ENCODE results near the gene KCNC1. TPM values are rescaled to one million over a fixed set of nuclear protein-coding genes. Genes with fewer than 3 reads are reported as not detected.

KCNC1 gene
- total and polyA plus RNA-seq, 2 of the 13 experiments (the other 11 are each of a cell fraction or from before 2014, with no cell fraction given): 0.01 to 0.04 TPM

DNA sequence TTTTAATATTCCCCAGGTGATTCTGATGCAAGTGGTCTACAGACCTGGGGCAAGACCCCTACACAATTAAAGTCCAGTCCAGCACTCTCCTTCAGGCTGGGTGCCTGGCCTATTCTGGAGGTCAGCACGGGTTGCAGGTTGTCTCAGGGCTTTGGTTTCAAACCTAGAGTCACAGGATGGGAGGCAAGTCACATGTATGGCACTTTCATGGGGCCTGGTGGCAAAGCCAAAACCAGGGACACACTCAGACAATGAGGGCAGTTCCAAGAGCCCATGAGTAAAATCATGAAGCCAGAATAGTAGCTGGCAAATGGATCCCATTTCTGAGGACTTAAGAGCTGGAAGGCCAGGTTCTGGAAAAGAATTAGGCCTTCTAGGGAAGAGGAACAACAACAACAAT, 96.6 kb downstream of the KCNC1 start (continued):
- no peak for TF ChIP-seq LCORL (IDR thresholded peaks at IDR 0.05)
- no peak for TF ChIP-seq LCORL (CRISPR knock-in tag; IDR thresholded peaks at IDR 0.05)
- TF ChIP-seq PRDM10 (CRISPR knock-in tag; IDR thresholded peaks at IDR 0.05; ENCODE audit: low read depth): no peak
- no peak for TF ChIP-seq IRX3 (CRISPR knock-in tag; IDR thresholded peaks at IDR 0.05; ENCODE audit: borderline replicate concordance, low read depth)
- TF ChIP-seq, protein P1, sequence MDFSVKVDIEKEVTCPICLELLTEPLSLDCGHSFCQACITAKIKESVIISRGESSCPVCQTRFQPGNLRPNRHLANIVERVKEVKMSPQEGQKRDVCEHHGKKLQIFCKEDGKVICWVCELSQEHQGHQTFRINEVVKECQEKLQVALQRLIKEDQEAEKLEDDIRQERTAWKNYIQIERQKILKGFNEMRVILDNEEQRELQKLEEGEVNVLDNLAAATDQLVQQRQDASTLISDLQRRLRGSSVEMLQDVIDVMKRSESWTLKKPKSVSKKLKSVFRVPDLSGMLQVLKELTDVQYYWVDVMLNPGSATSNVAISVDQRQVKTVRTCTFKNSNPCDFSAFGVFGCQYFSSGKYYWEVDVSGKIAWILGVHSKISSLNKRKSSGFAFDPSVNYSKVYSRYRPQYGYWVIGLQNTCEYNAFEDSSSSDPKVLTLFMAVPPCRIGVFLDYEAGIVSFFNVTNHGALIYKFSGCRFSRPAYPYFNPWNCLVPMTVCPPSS (IDR thresholded peaks at IDR 0.05): no peak
- no peak for TF ChIP-seq ZNF773 (CRISPR knock-in tag; IDR thresholded peaks at IDR 0.05; ENCODE audit: borderline replicate concordance)
- TF ChIP-seq GLI4 (CRISPR knock-in tag; IDR thresholded peaks at IDR 0.05; ENCODE audit: borderline replicate concordance): no peak
- TF ChIP-seq ZNF775 (CRISPR knock-in tag; IDR thresholded peaks at IDR 0.05; ENCODE audit: borderline replicate concordance): no peak
- TF ChIP-seq IRF9 (CRISPR knock-in tag; IDR thresholded peaks at IDR 0.05; ENCODE audit: borderline replicate concordance): no peak
- no peak for TF ChIP-seq SUZ12 (IDR thresholded peaks at IDR 0.05; ENCODE audit: low read depth, low read length)
- TF ChIP-seq ERF (CRISPR knock-in tag; IDR thresholded peaks at IDR 0.05): no peak

Measured in HepG2 (cell line).